Measurements from ENCODE around the gene MON1B.
"Not testable (repeated sequence)": the region's sequence is repeated elsewhere in the genome, so short reads cannot be mapped to it uniquely, and the experiment has no call there.

Gene MON1B

DNA sequence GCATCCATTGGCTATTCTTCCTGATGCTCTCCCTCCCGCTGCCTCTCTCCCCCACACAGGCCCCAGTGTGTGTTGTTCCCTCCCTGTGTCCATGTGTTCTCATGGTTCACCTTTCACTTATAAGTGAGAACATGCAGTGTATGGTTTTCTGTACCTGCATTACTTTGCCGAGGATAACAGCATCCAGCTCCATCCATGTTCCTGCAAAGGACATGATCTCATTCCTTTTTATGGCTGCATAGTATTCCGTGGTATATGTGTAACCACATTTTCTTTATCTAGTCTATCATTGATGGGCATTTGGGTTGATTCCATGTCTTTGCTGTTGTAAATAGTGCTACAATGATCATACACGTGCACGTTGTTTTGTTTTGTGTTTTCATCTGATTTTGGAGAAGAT lies 51.5 kb downstream of the MON1B start:
- not testable (repeated sequence) for DNase-seq (ENCODE audit: low read depth in 2 of 2, low spot score in 1 of 2)

GRCh38 chr16:77246150-77246549 lies 55.2 kb downstream of the MON1B start:
- no peak for DNase-seq (ENCODE audit: low read depth in 2 of 2, low spot score in 1 of 2)

GRCh38 chr16:77250400-77250799 lies 59.4 kb downstream of the MON1B start:
- no peak for DNase-seq (ENCODE audit: low read depth in 2 of 2, low spot score in 1 of 2)

Data from stimulated activated CD8-positive, alpha-beta memory T cell treated with anti-CD3 and anti-CD28 coated beads, Interleukin-4, amount 100 ng/mL, for 1 hour (primary cell).